Right ventricle myocardium inferior (tissue), 1 donor: ENCODE data around the gene STK38. TPM values are rescaled to one million over a fixed set of nuclear protein-coding genes. Genes with fewer than 3 reads are reported as not detected.
A peak's percentile ranks its signal among the peaks of the same experiment; 100 is the strongest.

Experiments used
- ATAC-seq: fragments of 200-7000 bp; cut with Tn5 transposase; one replicate; pipeline ENCODE4 v1.9.1; 2020; ENCODE audit warnings: mild to moderate bottlenecking, moderate library complexity
- DNase-seq: peaks from one replicate; pipeline ENCODE4 v3.0.0; 2021; ENCODE audit errors: missing footprints
- intact Hi-C: fragments of 100-400 bp; cut with DNase I; formaldehyde crosslinking; loops from one replicate; pipeline ENCODE4 v1.11.0; 2022
- total RNA-seq: library from RNA; stranded (reverse); fragmentation: NEBNext Ultra II Directional; extraction: Animal tissue kit (Norgen Biotek cat#: 25700); gene quantifications from one replicate; pipeline ENCODE4 v1.2.1, GENCODE V29; 2021
- donor health status: DM: no; HTN: yes; CAD: no; lungs with severe emphysema.

STK38 gene
- total RNA-seq, 1 donor from 2014 or later = 22.6 TPM

GRCh38 chr6:36536873-36537547 is 10.3 kb downstream of the STK38 start:
- ATAC-seq = no peak

GRCh38 chr6:36533321-36533720 is 14.0 kb downstream of the STK38 start:
- no peak for DNase-seq
- no peak for ATAC-seq
- intact Hi-C loops = no loop called here

More at GRCh38 chr6:36536873-36537547, 10.3 kb downstream of the STK38 start:
- DNase-seq = no peak
- intact Hi-C loops = no loop called here

- no peak for ATAC-seq
- no peak for DNase-seq
- intact Hi-C loops = no loop called here
Observed at GRCh38 chr6:36526066-36526465, 21.2 kb downstream of the STK38 start.

- no peak for ATAC-seq
- intact Hi-C loops = no loop called here
- DNase-seq = no peak
Observed at GRCh38 chr6:36525346-36525745, 21.9 kb downstream of the STK38 start.

GRCh38 chr6:36524871-36525270 is 22.4 kb downstream of the STK38 start:
- intact Hi-C loops = no loop called here
- no peak for DNase-seq
- no peak for ATAC-seq

GRCh38 chr6:36523936-36524499 is 23.3 kb downstream of the STK38 start:
- no peak for DNase-seq
- intact Hi-C loops = no loop called here
- no peak for ATAC-seq

GRCh38 chr6:36523451-36523850 is 23.8 kb downstream of the STK38 start:
- intact Hi-C loops = no loop called here
- DNase-seq = no peak
- no peak for ATAC-seq

GRCh38 chr6:36519352-36519751 is 27.9 kb downstream of the STK38 start:
- intact Hi-C loops = no loop called here
- ATAC-seq = no peak
- DNase-seq = no peak

- intact Hi-C loops = no loop called here
- DNase-seq (no peak), ATAC-seq (no peak)
Observed at GRCh38 chr6:36517408-36517807, 29.9 kb downstream of the STK38 start.

- ATAC-seq = no peak
Observed at GRCh38 chr6:36516988-36517387, 30.3 kb downstream of the STK38 start.

GRCh38 chr6:36516559-36516958 is 30.7 kb downstream of the STK38 start:
- intact Hi-C loops = no loop called here
- no peak for DNase-seq
- ATAC-seq = peak; percentile 26

More at GRCh38 chr6:36516988-36517387, 30.3 kb downstream of the STK38 start:
- no peak for DNase-seq
- intact Hi-C loops = no loop called here

- intact Hi-C loops = no loop called here
- ATAC-seq (no peak), DNase-seq (no peak)
Observed at GRCh38 chr6:36515844-36516243, 31.4 kb downstream of the STK38 start.

- DNase-seq (no peak), ATAC-seq (no peak)
- intact Hi-C loops = no loop called here
Observed at GRCh38 chr6:36514554-36515456, 32.5 kb downstream of the STK38 start.

- DNase-seq (no peak), ATAC-seq (no peak)
- intact Hi-C loops = no loop called here
Observed at GRCh38 chr6:36510365-36510764, 36.9 kb downstream of the STK38 start.

- intact Hi-C loops = no loop called here
- no peak for DNase-seq
- no peak for ATAC-seq
Observed at GRCh38 chr6:36508532-36508931, 38.7 kb downstream of the STK38 start.

- ATAC-seq = no peak
- DNase-seq = no peak
- intact Hi-C loops = no loop called here
Observed at GRCh38 chr6:36506611-36507010, 40.7 kb downstream of the STK38 start.

GRCh38 chr6:36505744-36506534 is 41.3 kb downstream of the STK38 start:
- intact Hi-C loops = no loop called here
- no peak for DNase-seq
- no peak for ATAC-seq

- intact Hi-C loops = no loop called here
- no peak for ATAC-seq
- DNase-seq = no peak
Observed at GRCh38 chr6:36504982-36505381, 42.3 kb downstream of the STK38 start.

- no peak for DNase-seq
- no peak for ATAC-seq
- intact Hi-C loops = no loop called here
Observed at GRCh38 chr6:36504181-36504580, 43.1 kb downstream of the STK38 start.
